DOHH2 (cell line): Measurements from ENCODE around the gene KCTD16.

Source experiments
- CTCF ChIP-seq: fragments of 200-600 bp; sonication (generic); IDR thresholded peaks from one replicate; pipeline ENCODE4 v1.5.1; 2014; ENCODE audit warnings: antibody characterized with exemption, mild to moderate bottlenecking, low read depth, low read length; ENCODE audit not compliant: poor library complexity, severe bottlenecking
- EZH2phosphoT487 ChIP-seq: fragments of 200-600 bp; sonication (generic); IDR thresholded peaks from 2 replicates; pipeline ENCODE4 v1.6.1; 2017; ENCODE audit warnings: borderline replicate concordance, mild to moderate bottlenecking, antibody characterized with exemption, low read length, moderate library complexity, mixed read lengths

GRCh38 chr5:144406442-144406841, 235.8 kb downstream of the KCTD16 start:
- no peak for TF ChIP-seq CTCF
- no peak for TF ChIP-seq EZH2phosphoT487
